Kidney (tissue), 14 donors: Measurements from ENCODE around the gene GOLT1B. TPM values are rescaled to one million over a fixed set of nuclear protein-coding genes. Genes with fewer than 3 reads are reported as not detected.

Source experiments
- DNase-seq, 5 donors: peaks; one replicate each; pipeline ENCODE4 v3.0.0-alpha.2; 2013 to 2020
- FAIRE-seq: peaks from 2 replicates; lab custom pipeline; 2012; peaks lifted over from hg19 to GRCh38; lab: Jason Lieb, UNC
- H3K27ac ChIP-seq, 2 donors: one replicate each; pipeline ENCODE4 v1.7.0; 2013; ENCODE audit warnings: low read depth in 2 of 2, low read length in 2 of 2, inconsistent platforms in 1 of 2
- H3K27me3 ChIP-seq: one replicate; pipeline ENCODE4 v1.7.1; 2013; ENCODE audit warnings: low read length, inconsistent platforms; ENCODE audit not compliant: control insufficient read depth, insufficient read depth
- H3K36me3 ChIP-seq, 3 donors: one replicate each; pipeline versions ENCODE4 v1.7.0 to v1.7.1; 2013; ENCODE audit warnings: low read length in 3 of 3, control low read depth in 1 of 3, inconsistent platforms in 1 of 3; ENCODE audit not compliant: insufficient read depth in 3 of 3, control insufficient read depth in 2 of 3
- H3K4me1 ChIP-seq, 3 donors: one replicate each; pipeline versions ENCODE4 v1.7.0 to v1.7.1; 2013; ENCODE audit warnings: low read length in 3 of 3, inconsistent platforms in 1 of 3, low read depth in 1 of 3; ENCODE audit not compliant: control insufficient read depth in 2 of 3, insufficient read depth in 2 of 3
- H3K4me3 ChIP-seq, 3 donors: one replicate each; pipeline versions ENCODE4 v1.7.0 to v1.8.1; 2013; ENCODE audit warnings: low read length in 3 of 3, control low read depth in 1 of 3, inconsistent platforms in 1 of 3
- H3K9ac ChIP-seq, 3 donors: one replicate each; pipeline versions ENCODE4 v1.7.0 to v1.7.1; 2013; ENCODE audit warnings: low read length in 3 of 3, control low read depth in 1 of 3, inconsistent platforms in 1 of 3
- H3K9me3 ChIP-seq, 3 donors: one replicate each; pipeline versions ENCODE4 v1.7.0 to v1.7.1; 2013; ENCODE audit warnings: low read length in 3 of 3, control low read depth in 1 of 3, inconsistent platforms in 1 of 3; ENCODE audit not compliant: control insufficient read depth in 2 of 3, insufficient read depth in 1 of 3
- CTCF ChIP-seq: IDR thresholded peaks from 3 replicates; pipeline ENCODE4 v1.5.1; 2012; ENCODE audit warnings: mild to moderate bottlenecking, moderate library complexity, borderline replicate concordance; ENCODE audit not compliant: insufficient read depth; ENCODE audit errors: extremely low read depth
- intact Hi-C: fragments of 100-400 bp; cut with DNase I; formaldehyde crosslinking; loops from one replicate; pipeline ENCODE4 v1.11.1; 2022
- polyA plus RNA-seq: library from polyadenylated mRNA; stranded (reverse); fragments of 350-450 nt; fragmentation: Illumina TruSeq; extraction: RNeasy Lipid Tissue Mini Kit (QIAGEN cat#74804); gene quantifications from one replicate; pipeline ENCODE4 v1.2.3, GENCODE V29; 2014; ENCODE audit warnings: low read depth, low replicate concordance; ENCODE audit not compliant: insufficient read depth
- total RNA-seq: library from RNA; stranded (reverse); fragmentation: NEBNext Ultra II Directional; extraction: Animal tissue kit (Norgen Biotek cat#: 25700); gene quantifications from one replicate; pipeline ENCODE4 v1.2.1, GENCODE V29; 2021
- donor health status: control.
- donor health status: control.
- donor health status: control.
- donor health status: control.
- donor health status: control.
- donor health status: DM: yes; HTN: yes; CAD: no.
- donor health status: Normal renal cell carcinoma (clear cell type).

GOLT1B gene
- total and polyA plus RNA-seq, 2 donors from 2014 or later, result 15.7 to 28.9 TPM

GRCh38 chr12:21472197-21472823, 29.3 kb upstream of the GOLT1B start:
- DNase-seq (no peak), FAIRE-seq (no peak)
- intact Hi-C loops, result no loop called here
- TF ChIP-seq CTCF, result no peak
- Histone ChIP-seq H3K9ac (no peak overlapping the region), H3K27me3 (no peaks in the 10 kb centered on the region), H3K4me1 (no peaks in the 10 kb centered on the region), H3K27ac (no peak overlapping the region), H3K9me3 (no peaks in the 10 kb centered on the region), H3K4me3 (no peak overlapping the region), H3K36me3 (peaks cover 5 to 17% (median 12%) of the 10 kb centered on the region in 3 donors)

- no peak for FAIRE-seq
- no peak overlapping the region for H3K27ac ChIP-seq
- TF ChIP-seq CTCF, result no peak
- intact Hi-C loops, result no loop called here
- no peaks in the 10 kb centered on the region for H3K9me3 ChIP-seq
- no peaks in the 10 kb centered on the region for H3K4me1 ChIP-seq
- no peaks in the 10 kb centered on the region for H3K27me3 ChIP-seq
- H3K9ac ChIP-seq, result no peak overlapping the region
- H3K36me3 ChIP-seq, result peaks cover 5 to 31% (median 12%) of the 10 kb centered on the region in 3 donors
- DNase-seq, result no peak
- H3K4me3 ChIP-seq, result no peak overlapping the region
These were observed 26.0 kb upstream of the GOLT1B start for GRCh38 chr12:21475552-21475951.

GRCh38 chr12:21476949-21477348, 24.6 kb upstream of the GOLT1B start:
- Histone ChIP-seq H3K9me3 (no peaks in the 10 kb centered on the region), H3K36me3 (peaks cover 5 to 29% (median 9%) of the 10 kb centered on the region in 3 donors), H3K9ac (no peak overlapping the region), H3K27ac (no peak overlapping the region), H3K27me3 (no peaks in the 10 kb centered on the region), H3K4me1 (no peaks in the 10 kb centered on the region), H3K4me3 (no peak overlapping the region)
- intact Hi-C loops, result no loop called here
- no peak for DNase-seq
- no peak for FAIRE-seq
- no peak for TF ChIP-seq CTCF
